ENCODE data around the gene CCT4. TPM values are rescaled to one million over a fixed set of nuclear protein-coding genes. Genes with fewer than 3 reads are reported as not detected.

CCT4 gene
- total and polyA plus RNA-seq, 11 donors: 42.1 to 170 (median 96.9) TPM

- H3K4me3 ChIP-seq: no peak overlapping the region
- no peak overlapping the region for H3K27ac ChIP-seq
- ATAC-seq (no peak), DNase-seq (no peak)
- no peaks in the 10 kb centered on the region for H3K36me3 ChIP-seq
- peaks cover 0 to 53% (median 24%) of the 10 kb centered on the region in 12 donors for H3K4me1 ChIP-seq
- WGBS, 4 donors: 75 to 85% (median 77%) methylated on average over 8 of the region's 8 CpGs
- intact Hi-C loops (cut with DNase I): no loop called here
- no peaks in the 10 kb centered on the region for H3K27me3 ChIP-seq
- TF ChIP-seq POLR2A (IDR thresholded peaks at IDR 0.05) (no peak), CTCF (IDR thresholded peaks at IDR 0.05) (no peak)
- no peaks in the 10 kb centered on the region for H3K9me3 ChIP-seq
These were observed 20.7 kb upstream of the CCT4 start for GRCh38 chr2:61909116-61909515.

DNA sequence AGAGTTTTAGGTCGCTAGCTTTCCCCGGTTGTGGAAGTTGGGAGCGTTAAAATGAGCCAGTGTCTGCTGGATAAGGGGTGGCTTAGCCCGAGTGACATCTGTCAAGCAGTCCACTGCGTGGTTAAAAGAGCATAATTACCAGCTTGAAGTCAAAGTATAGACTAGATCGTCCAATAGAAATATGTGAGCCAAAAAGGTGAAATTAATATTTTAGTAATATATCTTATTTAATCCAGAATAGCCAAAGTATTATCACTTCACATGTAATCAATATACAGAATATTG, 17.7 kb upstream of the CCT4 start:
- intact Hi-C loops (cut with DNase I): no loop called here
- 0 to 2% (median 1%) methylated on average over 6 of the region's 6 CpGs for WGBS, 4 donors
- DNase-seq: no peak
- peak in 2 of 4 donors; percentile 2 to 9 for ATAC-seq
- H3K27ac ChIP-seq: peak overlapping the region in 9 of 12 donors; percentile 47 to 80 (median 73)
- TF ChIP-seq POLR2A (IDR thresholded peaks at IDR 0.05) (no peak), CTCF (IDR thresholded peaks at IDR 0.05) (no peak)
- no peaks in the 10 kb centered on the region for H3K9me3 ChIP-seq
- H3K4me3 ChIP-seq: peak overlapping the region; percentile 57 to 90 (median 76)
- no peaks in the 10 kb centered on the region for H3K27me3 ChIP-seq
- H3K4me1 ChIP-seq: peaks cover 0 to 44% (median 18%) of the 10 kb centered on the region in 12 donors
- H3K36me3 ChIP-seq: no peaks in the 10 kb centered on the region

DNA sequence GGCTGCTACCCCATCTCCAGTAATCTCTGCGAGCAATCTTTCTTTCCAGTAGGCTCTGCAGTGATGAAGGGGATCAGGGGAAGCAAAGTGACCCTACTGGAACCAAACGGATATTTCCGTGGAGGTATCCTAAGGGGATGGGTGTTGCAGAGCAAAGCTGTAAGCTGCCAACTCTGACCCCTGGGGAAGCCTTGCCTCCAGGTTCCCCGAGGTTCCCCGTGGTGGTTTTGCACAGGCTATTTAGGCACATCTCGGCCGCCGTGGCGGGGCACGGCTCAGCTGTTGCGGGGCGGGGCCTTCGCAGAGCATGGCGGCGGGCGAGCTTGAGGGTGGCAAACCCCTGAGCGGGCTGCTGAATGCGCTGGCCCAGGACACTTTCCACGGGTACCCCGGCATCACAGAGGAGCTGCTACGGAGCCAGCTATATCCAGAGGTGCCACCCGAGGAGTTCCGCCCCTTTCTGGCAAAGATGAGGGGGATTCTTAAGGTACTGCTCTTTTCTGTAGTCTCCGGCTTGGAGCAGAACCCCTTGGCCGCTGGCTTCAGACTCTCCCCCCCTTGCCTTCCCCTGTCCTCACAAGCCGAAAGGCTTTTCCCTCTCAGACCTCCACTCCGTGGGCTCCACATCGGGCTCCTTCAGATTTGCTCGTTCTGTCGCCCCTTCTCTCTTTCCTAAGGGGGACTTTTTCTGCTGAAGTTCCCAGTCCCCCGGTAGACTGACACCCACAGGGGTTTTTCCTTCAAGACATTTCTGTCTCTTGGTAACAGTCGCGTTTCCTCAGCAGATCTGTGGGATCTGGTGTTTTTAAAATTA, 17.1 kb upstream of the CCT4 start, which contains the start of gene COMMD1:
COMMD1 (plus strand) TSS at position 303 of the 814 bp plus-strand sequence; CDS start at position 308, 5 bp downstream.
- peak; percentile 92 to 99 (median 98) for ATAC-seq
- Histone ChIP-seq H3K36me3 (no peaks in the 10 kb centered on the region), H3K27me3 (no peaks in the 10 kb centered on the region), H3K9me3 (no peaks in the 10 kb centered on the region), H3K4me1 (peaks cover 0 to 41% (median 17%) of the 10 kb centered on the region in 12 donors), H3K4me3 (peak within 1 kb of the TSS; percentile 57 to 90 (median 76)), H3K27ac (peak within 1 kb of the TSS in 11 of 12 donors; percentile 47 to 80 (median 73))
- TF ChIP-seq POLR2A (IDR thresholded peaks at IDR 0.05) (peak in 1 of 2 donors; percentile 58), CTCF (IDR thresholded peaks at IDR 0.05) (no peak)
- intact Hi-C loops (cut with DNase I): no loop called here
- DNase-seq: peak; percentile 83 to 91 (median 88)
- 1 to 2% (median 1%) methylated on average over 15 to 33 of the region's 33 CpGs for WGBS, 4 donors

DNA sequence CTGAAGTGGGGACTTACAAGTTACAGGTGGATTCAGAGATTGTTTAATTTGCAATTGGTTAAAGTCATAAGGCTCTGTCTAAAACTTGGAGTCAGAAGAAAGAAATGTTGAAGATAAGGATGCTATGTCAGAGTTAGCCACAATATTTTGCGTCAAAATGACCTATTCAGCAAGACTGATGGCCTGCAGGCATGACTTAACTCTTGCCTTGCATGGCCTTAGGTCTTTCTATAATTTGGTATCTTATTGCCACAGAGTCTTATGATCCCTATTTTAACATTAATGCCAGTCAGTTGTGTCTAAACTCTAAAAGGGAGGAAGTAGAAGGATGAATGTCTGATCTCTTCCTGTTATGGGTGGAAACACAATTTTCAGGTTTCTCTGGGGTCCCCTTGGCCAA, 11.8 kb upstream of the CCT4 start:
- Histone ChIP-seq H3K9me3 (no peaks in the 10 kb centered on the region), H3K27ac (no peak overlapping the region), H3K4me1 (peaks cover 0 to 8% (median 6%) of the 10 kb centered on the region in 12 donors), H3K4me3 (no peak overlapping the region), H3K36me3 (no peaks in the 10 kb centered on the region), H3K27me3 (no peaks in the 10 kb centered on the region)
- intact Hi-C loops (cut with DNase I): no loop called here
- WGBS, 4 donors: 60 to 72% (median 67%) methylated on average over 1 of the region's 1 CpG
- no peak for TF ChIP-seq POLR2A (IDR thresholded peaks at IDR 0.05)
- TF ChIP-seq CTCF (IDR thresholded peaks at IDR 0.05): no peak
- ATAC-seq (no peak), DNase-seq (no peak)
